ENCODE results near the gene ABTB2. TPM values are rescaled to one million over a fixed set of nuclear protein-coding genes. Genes with fewer than 3 reads are reported as not detected.

Gene ABTB2
- total and polyA plus RNA-seq, 3 experiments from 2014 or later: 0.05 to 5.5 (median 5.4) TPM

DNA sequence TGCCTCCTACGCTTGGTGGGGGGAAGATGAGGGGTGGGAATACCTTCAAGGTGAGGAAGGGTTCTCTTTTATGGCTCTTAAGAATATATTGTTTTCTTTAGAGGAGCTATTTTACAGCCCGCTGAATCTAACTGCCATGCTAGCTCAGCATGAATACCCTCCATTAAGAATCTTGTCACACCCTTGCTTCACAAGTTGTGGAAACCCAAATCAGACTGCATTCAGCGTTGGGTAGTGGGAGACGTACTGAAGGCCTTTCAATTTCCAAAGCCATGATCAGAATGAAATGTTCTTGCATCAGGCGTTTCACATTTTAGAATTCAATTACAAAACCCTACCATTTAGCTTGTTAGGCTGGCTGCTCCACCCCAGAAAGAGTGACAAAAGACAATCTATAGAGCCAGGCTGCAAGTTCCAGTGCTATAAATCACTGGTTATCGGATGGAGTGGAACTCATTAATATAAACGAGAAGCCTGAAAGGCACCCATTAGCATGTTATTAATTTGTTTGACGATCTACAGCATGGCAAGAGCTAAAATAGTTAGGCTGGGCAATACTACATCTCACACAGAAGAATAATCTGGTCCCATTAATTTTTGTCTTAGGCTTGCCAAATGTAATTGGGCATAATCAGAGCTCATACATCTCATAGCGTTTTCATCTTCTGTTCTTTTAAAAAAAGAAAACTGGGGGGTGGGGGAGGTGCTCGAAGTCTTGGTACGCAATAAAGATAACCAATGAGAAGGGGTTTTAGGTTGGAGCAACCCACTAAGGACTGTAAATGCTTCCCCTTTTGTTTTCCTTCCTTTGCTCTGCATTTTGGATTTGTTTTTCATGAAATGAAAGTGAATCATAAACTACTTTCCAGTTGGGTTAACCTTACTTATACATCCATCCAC is 57.5 kb downstream of the ABTB2 start:
- H3K36me3 ChIP-seq (ENCODE audit: insufficient read depth, low read length): no peaks in the 10 kb centered on the region
- no peaks in the 10 kb centered on the region for H3K9me3 ChIP-seq (ENCODE audit: low read length)
- no peak for DNase-seq
- no peak overlapping the region for H3K4me3 ChIP-seq (ENCODE audit: low read length)
- POLR2A ChIA-PET: no interaction called here
- H3K4me3 Mint-ChIP-seq: no peak overlapping the region
- peaks cover 0 to 4% of the 10 kb centered on the region in 2 donors for H3K27me3 Mint-ChIP-seq
- H3K9me3 Mint-ChIP-seq: no peaks in the 10 kb centered on the region
- no peaks in the 10 kb centered on the region for H3K4me1 ChIP-seq (ENCODE audit: insufficient read depth, low read length)
- no peaks in the 10 kb centered on the region for H3K4me1 Mint-ChIP-seq
- no peak overlapping the region for H3K27ac Mint-ChIP-seq
- H3K36me3 Mint-ChIP-seq: no peaks in the 10 kb centered on the region
- H3K27ac ChIP-seq (ENCODE audit: low read depth, low read length): no peak overlapping the region
- CTCF ChIA-PET: interaction anchor here (1.0 to 1.5 kb wide), 2 partner anchors 8 to 58 kb away, joined by 3 read pairs; partner anchors contain the start of gene ABTB2
- H3K27me3 ChIP-seq (ENCODE audit: insufficient read depth, low read length, poor library complexity, severe bottlenecking): no peaks in the 10 kb centered on the region

DNA sequence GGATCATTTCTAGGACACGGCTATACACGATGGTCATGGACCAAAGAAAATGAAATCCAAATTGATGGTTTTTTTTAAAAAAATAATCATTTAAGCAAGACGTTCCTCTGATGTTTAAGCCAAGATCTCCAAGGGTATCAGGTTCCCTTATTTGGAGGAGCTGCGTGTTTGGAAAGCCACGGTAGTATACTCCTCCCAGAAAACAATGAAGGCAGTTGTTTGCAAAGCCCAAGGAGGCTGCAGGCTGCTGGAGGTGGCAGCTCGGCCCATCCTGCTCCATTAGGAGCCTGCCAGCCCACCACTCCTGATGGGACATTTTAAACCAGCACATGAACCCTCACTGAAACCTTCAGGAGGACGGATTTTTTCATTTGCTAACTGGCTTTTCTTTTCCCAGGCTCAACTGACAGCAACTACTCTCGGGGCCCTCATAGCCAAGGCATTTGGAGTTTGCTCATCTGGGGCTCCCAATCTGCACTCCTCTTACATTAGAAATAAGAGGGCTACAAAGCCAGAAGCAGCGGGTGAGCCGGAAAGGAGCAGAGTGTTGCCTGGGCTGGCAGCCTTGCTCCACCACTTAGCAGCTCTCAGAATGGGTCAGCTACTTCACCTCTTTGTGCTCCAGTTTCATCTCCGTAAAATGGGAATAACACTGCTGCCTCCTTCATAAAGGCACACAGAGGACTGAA is 58.4 kb downstream of the ABTB2 start:
- H3K36me3 Mint-ChIP-seq: no peaks in the 10 kb centered on the region

DNA sequence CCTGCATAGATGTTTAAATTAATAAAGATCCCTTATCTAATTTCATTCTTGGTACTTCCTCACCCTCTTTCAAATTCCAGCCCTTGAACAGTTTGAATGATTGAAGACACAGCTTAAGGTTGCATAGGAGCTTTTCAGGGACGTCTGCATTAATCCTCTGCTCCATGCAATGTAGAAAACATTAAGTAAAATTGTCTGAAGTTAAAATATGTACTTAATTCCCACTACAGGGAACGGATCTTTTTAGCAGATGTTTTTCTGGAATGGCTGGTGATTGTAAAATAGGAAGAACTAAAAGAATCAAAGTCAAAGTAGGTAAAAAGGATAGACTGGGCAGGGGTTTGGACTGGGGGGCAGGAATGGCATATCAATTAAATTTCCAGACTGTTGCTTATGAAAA is 58.9 kb downstream of the ABTB2 start:
- Histone ChIP-seq H3K4me3 (ENCODE audit: low read length) (no peak overlapping the region), H3K36me3 (ENCODE audit: insufficient read depth, low read length) (no peaks in the 10 kb centered on the region), H3K27ac (ENCODE audit: low read depth, low read length) (no peak overlapping the region), H3K9me3 (ENCODE audit: low read length) (no peaks in the 10 kb centered on the region), H3K27me3 (ENCODE audit: insufficient read depth, low read length, poor library complexity, severe bottlenecking) (no peaks in the 10 kb centered on the region), H3K4me1 (ENCODE audit: insufficient read depth, low read length) (no peaks in the 10 kb centered on the region)
- Mint-ChIP-seq H3K27me3 (peaks cover 0 to 4% of the 10 kb centered on the region in 2 donors), H3K36me3 (no peaks in the 10 kb centered on the region), H3K4me1 (no peaks in the 10 kb centered on the region), H3K9me3 (no peaks in the 10 kb centered on the region), H3K4me3 (no peak overlapping the region), H3K27ac (no peak overlapping the region)
- CTCF ChIA-PET: interaction anchor here (1.0 kb wide), 1 partner anchor 9 kb away, joined by 3 read pairs; no protein-coding TSS in a partner anchor
- DNase-seq: no peak
- POLR2A ChIA-PET: no interaction called here

More for the DNA sequence above, 58.4 kb downstream of the ABTB2 start:
- H3K4me3 ChIP-seq (ENCODE audit: low read length): no peak overlapping the region
- peaks cover 0 to 4% of the 10 kb centered on the region in 2 donors for H3K27me3 Mint-ChIP-seq
- H3K9me3 Mint-ChIP-seq: no peaks in the 10 kb centered on the region
- H3K27ac ChIP-seq (ENCODE audit: low read depth, low read length): no peak overlapping the region
- ChIA-PET POLR2A (no interaction called here), CTCF (interaction anchor here (1.0 kb wide), 1 partner anchor 8 kb away, joined by 3 read pairs; no protein-coding TSS in a partner anchor)
- no peak overlapping the region for H3K27ac Mint-ChIP-seq
- no peaks in the 10 kb centered on the region for H3K9me3 ChIP-seq (ENCODE audit: low read length)
- no peaks in the 10 kb centered on the region for H3K4me1 ChIP-seq (ENCODE audit: insufficient read depth, low read length)
- no peak overlapping the region for H3K4me3 Mint-ChIP-seq
- no peaks in the 10 kb centered on the region for H3K27me3 ChIP-seq (ENCODE audit: insufficient read depth, low read length, poor library complexity, severe bottlenecking)
- no peaks in the 10 kb centered on the region for H3K4me1 Mint-ChIP-seq
- H3K36me3 ChIP-seq (ENCODE audit: insufficient read depth, low read length): no peaks in the 10 kb centered on the region
- DNase-seq: no peak

DNA sequence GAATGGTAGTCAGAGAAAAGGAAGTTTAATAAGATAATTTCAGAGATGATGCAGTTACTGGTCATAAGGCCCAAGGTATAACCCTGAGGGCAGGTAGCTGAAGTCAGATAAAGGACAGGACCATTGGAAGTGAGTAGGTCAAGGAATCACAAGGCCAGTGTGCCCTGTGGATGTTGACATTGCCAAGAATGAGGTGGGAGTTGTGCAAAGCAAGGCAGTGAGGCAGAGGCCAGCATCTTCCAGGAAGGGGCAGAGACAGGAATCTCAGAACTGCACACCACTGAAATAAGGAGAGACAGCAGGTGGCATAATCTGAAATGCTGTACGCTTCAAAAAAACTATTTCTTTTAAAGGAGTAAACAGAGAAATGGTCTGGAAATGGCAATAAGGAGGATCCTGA is 61.4 kb downstream of the ABTB2 start:
- Mint-ChIP-seq H3K9me3 (peaks cover 0 to 4% (median 0%) of the 10 kb centered on the region in 5 donors), H3K27ac (peak overlapping the region in 1 of 8 donors; percentile 15), H3K4me3 (no peak overlapping the region), H3K4me1 (no peaks in the 10 kb centered on the region), H3K27me3 (peaks cover 0 to 4% of the 10 kb centered on the region in 2 donors), H3K36me3 (no peaks in the 10 kb centered on the region)
- ChIA-PET CTCF (no interaction called here), POLR2A (no interaction called here)
- Histone ChIP-seq H3K4me1 (ENCODE audit: insufficient read depth, low read length) (no peaks in the 10 kb centered on the region), H3K27ac (ENCODE audit: low read depth, low read length) (no peak overlapping the region), H3K27me3 (ENCODE audit: insufficient read depth, low read length, poor library complexity, severe bottlenecking) (no peaks in the 10 kb centered on the region), H3K36me3 (ENCODE audit: insufficient read depth, low read length) (no peaks in the 10 kb centered on the region), H3K9me3 (ENCODE audit: low read length) (no peaks in the 10 kb centered on the region), H3K4me3 (ENCODE audit: low read length) (no peak overlapping the region)
- DNase-seq: no peak

DNA sequence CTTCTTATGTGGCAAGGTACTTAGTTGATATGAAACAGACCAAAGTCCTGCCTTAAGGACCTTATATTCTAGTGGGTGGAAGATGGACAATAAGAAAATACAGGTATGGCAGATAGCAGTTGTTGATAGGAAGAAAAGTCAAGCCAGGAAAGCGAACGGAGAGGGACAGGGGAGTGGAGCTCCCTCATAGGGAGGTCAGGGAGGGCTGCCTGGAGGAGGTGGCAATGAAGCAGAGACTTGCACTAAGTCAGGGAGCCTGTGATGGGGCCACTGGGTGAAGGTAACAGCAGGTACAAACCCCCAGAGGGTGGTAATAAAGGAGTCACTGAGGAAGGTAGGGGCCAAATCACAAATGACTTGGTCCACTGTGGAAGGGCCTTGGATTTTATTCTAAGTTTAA is 65.3 kb downstream of the ABTB2 start:
- no peaks in the 10 kb centered on the region for H3K9me3 ChIP-seq (ENCODE audit: low read length)
- no peaks in the 10 kb centered on the region for H3K36me3 ChIP-seq (ENCODE audit: insufficient read depth, low read length)
- no peak for DNase-seq
- no peaks in the 10 kb centered on the region for H3K4me1 ChIP-seq (ENCODE audit: insufficient read depth, low read length)
- no peaks in the 10 kb centered on the region for H3K27me3 ChIP-seq (ENCODE audit: insufficient read depth, low read length, poor library complexity, severe bottlenecking)
- Mint-ChIP-seq H3K27me3 (no peaks in the 10 kb centered on the region), H3K4me3 (no peak overlapping the region), H3K4me1 (no peaks in the 10 kb centered on the region), H3K36me3 (no peaks in the 10 kb centered on the region), H3K9me3 (peaks cover 0 to 4% (median 0%) of the 10 kb centered on the region in 5 donors), H3K27ac (no peak overlapping the region)
- no peak overlapping the region for H3K27ac ChIP-seq (ENCODE audit: low read depth, low read length)
- H3K4me3 ChIP-seq (ENCODE audit: low read length): no peak overlapping the region
- POLR2A ChIA-PET: no interaction called here
- CTCF ChIA-PET: no interaction called here

DNA sequence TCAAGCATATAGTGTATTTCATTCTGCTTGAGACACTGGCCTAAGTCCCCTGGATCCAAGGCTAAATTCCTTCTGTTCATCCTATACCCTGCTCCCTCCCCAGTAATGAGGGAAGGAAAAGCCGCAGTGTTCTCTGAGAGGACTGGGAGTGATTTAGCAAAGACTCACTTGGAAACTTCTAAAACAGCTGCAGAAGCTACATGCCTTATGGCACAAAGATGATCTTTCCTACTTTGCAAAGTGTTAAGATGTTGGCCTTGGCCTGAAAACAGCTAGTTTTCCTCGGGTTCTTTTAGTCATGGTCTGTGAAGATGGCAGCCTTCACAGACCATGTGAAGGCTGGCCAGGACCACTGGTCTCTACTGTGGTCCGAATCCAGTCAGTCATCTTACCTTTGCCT is 65.7 kb downstream of the ABTB2 start:
- POLR2A ChIA-PET: no interaction called here

DNA sequence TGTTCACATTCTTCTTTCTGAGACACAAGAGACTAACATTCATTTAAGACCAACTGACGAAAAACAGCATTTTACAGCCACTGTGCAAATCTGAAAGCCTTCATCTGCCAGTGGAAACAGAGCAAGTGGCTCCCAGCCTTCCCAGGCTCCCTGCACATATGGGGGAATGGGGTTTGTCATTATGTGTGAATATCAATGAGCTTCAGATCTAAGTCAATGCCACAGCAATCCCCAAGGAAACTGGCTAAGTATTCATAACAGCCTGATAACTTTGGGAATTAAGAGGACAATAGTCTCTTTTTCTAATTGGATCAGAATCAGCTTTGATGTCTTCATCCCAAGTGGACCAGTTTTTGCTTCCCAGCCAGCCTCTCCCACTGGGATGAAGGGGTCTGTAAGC is 66.9 kb downstream of the ABTB2 start:
- Mint-ChIP-seq H3K4me1 (no peaks in the 10 kb centered on the region), H3K4me3 (no peak overlapping the region), H3K36me3 (no peaks in the 10 kb centered on the region), H3K27ac (no peak overlapping the region), H3K9me3 (peaks cover 0 to 4% (median 0%) of the 10 kb centered on the region in 5 donors), H3K27me3 (no peaks in the 10 kb centered on the region)
- no peak overlapping the region for H3K4me3 ChIP-seq (ENCODE audit: low read length)
- ChIA-PET POLR2A (no interaction called here), CTCF (no interaction called here)
- no peaks in the 10 kb centered on the region for H3K27me3 ChIP-seq (ENCODE audit: insufficient read depth, low read length, poor library complexity, severe bottlenecking)
- no peak overlapping the region for H3K27ac ChIP-seq (ENCODE audit: low read depth, low read length)
- no peaks in the 10 kb centered on the region for H3K36me3 ChIP-seq (ENCODE audit: insufficient read depth, low read length)
- H3K9me3 ChIP-seq (ENCODE audit: low read length): no peaks in the 10 kb centered on the region
- H3K4me1 ChIP-seq (ENCODE audit: insufficient read depth, low read length): no peaks in the 10 kb centered on the region
- DNase-seq: no peak

More for the DNA sequence above, 65.7 kb downstream of the ABTB2 start:
- H3K27ac ChIP-seq (ENCODE audit: low read depth, low read length): no peak overlapping the region
- Mint-ChIP-seq H3K4me3 (no peak overlapping the region), H3K4me1 (no peaks in the 10 kb centered on the region), H3K27me3 (no peaks in the 10 kb centered on the region), H3K36me3 (no peaks in the 10 kb centered on the region), H3K9me3 (peaks cover 0 to 4% (median 0%) of the 10 kb centered on the region in 5 donors), H3K27ac (no peak overlapping the region)
- no peaks in the 10 kb centered on the region for H3K27me3 ChIP-seq (ENCODE audit: insufficient read depth, low read length, poor library complexity, severe bottlenecking)
- no peaks in the 10 kb centered on the region for H3K36me3 ChIP-seq (ENCODE audit: insufficient read depth, low read length)
- H3K4me3 ChIP-seq (ENCODE audit: low read length): no peak overlapping the region
- H3K9me3 ChIP-seq (ENCODE audit: low read length): no peaks in the 10 kb centered on the region
- no peaks in the 10 kb centered on the region for H3K4me1 ChIP-seq (ENCODE audit: insufficient read depth, low read length)
- DNase-seq: no peak
- CTCF ChIA-PET: no interaction called here

DNA sequence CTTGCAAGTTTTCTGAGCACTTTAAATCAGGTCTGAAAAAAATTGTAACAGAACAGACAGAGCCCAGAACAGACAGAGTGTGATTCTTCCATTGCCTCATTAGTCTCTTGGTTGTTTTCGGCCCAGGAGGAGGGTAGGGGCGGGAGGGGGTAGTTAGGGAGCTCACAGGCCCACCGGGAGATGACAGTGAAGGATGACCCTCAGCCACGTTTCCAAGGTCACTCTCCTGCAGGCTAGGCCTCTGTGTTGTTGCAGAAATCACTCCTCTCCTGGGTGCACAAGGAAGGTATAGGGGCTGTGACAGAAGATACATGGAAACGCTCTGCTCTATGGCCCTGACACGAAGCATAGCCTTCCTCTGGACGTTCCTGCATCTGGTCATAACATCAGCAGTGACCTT is 69.3 kb downstream of the ABTB2 start:
- Mint-ChIP-seq H3K27me3 (no peaks in the 10 kb centered on the region), H3K9me3 (peaks cover 0 to 4% (median 0%) of the 10 kb centered on the region in 5 donors), H3K27ac (no peak overlapping the region), H3K36me3 (no peaks in the 10 kb centered on the region), H3K4me3 (no peak overlapping the region), H3K4me1 (no peaks in the 10 kb centered on the region)
- no peaks in the 10 kb centered on the region for H3K9me3 ChIP-seq (ENCODE audit: low read length)
- no peaks in the 10 kb centered on the region for H3K4me1 ChIP-seq (ENCODE audit: insufficient read depth, low read length)
- no peaks in the 10 kb centered on the region for H3K27me3 ChIP-seq (ENCODE audit: insufficient read depth, low read length, poor library complexity, severe bottlenecking)
- H3K27ac ChIP-seq (ENCODE audit: low read depth, low read length): no peak overlapping the region
- ChIA-PET CTCF (interaction anchor here (1.2 kb wide), 1 partner anchor 114 kb away, joined by 3 read pairs; no protein-coding TSS in a partner anchor), POLR2A (no interaction called here)
- DNase-seq: no peak
- H3K4me3 ChIP-seq (ENCODE audit: low read length): no peak overlapping the region
- no peaks in the 10 kb centered on the region for H3K36me3 ChIP-seq (ENCODE audit: insufficient read depth, low read length)

Measured in CD8-positive, alpha-beta memory T cell (primary cell).